GM12873 (cell line): ENCODE measurements around the gene POLL.

Source experiments
- CTCF ChIP-seq: IDR thresholded peaks from 2 replicates; pipeline ENCODE4 v1.5.1; 2012; ENCODE audit warnings: low read depth, mild to moderate bottlenecking, moderate library complexity, low read length, control low read depth; ENCODE audit not compliant: insufficient read depth; ENCODE audit errors: missing control alignments

The POLL gene

GRCh38 chr10:101587725-101588653, at the start of gene POLL, which contains the start of gene DPCD:
POLL (minus strand) TSS chr10:101588257; CDS start chr10:101587360, 897 bp downstream.
DPCD (plus strand) TSS chr10:101588321; CDS start chr10:101588337, 16 bp downstream.
- TF ChIP-seq CTCF, result no peak

- TF ChIP-seq CTCF, result no peak
Observed at GRCh38 chr10:101631821-101632475, 43.9 kb upstream of the POLL start.

DNA sequence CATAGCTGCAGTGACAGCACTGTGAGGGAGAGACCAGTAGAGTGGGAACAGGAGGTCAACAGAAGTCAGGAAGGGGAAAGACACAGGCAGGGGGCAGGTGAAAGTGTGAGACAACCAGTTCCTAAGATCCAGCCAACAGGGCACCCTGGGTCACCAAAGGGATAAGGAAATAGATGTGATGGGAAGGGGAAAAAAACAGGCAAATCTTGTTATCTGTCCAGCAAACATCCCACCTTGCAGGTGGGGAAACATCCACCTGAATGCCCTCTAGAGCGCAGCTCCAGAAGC, 42.5 kb upstream of the POLL start:
- TF ChIP-seq CTCF, result no peak

- TF ChIP-seq CTCF, result no peak
Observed at GRCh38 chr10:101629837-101630632, 42.0 kb upstream of the POLL start.

- TF ChIP-seq CTCF, result no peak
Observed at GRCh38 chr10:101625821-101626412, 37.9 kb upstream of the POLL start.

DNA sequence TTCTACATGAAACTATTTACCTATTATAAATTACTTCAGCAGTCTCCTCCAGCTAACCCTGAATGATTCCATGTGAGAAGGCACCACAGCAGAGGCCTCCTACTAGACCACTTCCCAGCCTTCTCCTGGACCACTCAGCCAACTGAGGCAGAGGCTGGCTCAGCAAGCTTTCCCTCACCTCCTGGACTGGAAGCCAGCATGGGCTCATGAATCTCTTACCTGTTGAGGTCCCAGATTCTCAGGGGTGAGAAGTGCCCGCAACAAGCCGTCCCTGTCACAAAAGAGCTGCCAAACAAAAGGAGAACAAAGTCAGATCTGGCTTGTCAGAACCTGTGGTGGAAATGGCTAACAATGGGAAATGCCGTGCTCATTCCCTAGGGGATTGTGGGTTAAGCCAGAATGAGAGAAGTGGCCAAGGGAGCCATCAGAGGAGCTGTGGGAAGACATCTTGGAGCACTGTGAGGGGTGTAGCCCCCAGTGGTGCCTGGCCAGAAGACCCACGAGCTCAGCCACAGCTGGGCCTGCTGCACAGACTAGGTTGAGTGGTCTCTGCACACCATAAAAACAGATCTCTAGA, 36.6 kb upstream of the POLL start:
- no peak for TF ChIP-seq CTCF

DNA sequence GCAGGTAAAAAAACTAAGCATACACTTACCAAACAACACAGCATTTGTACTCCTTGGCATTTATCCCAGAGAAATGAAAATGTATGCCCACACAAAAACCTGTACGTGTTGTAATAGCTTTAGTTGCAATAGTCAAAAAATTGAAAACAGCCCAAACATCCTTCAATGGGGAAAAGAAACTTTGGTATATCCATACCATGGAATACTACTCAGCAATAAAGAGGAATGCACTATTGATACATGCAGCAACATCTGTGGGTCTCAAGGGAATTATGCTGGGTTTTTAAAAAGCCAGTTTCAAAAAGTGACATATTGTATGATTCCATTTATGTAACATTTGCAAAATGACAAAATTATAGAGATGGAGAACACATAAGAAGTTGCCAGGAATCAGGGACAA, 35.5 kb upstream of the POLL start:
- no peak for TF ChIP-seq CTCF
